B cell (primary cell): Measurements from ENCODE around the gene CARD10. TPM values are rescaled to one million over a fixed set of nuclear protein-coding genes. Genes with fewer than 3 reads are reported as not detected.

Source experiments
- ATAC-seq: fragments of 200-7000 bp; cut with Tn5 transposase; one replicate; pipeline ENCODE4 v1.10.0; 2021; ENCODE audit warnings: low read depth, mild to moderate bottlenecking, moderate number of reproducible peaks, moderate library complexity
- CTCF ChIA-PET: fragments of 350-600 bp; sonication (Branson Sonifier 250); formaldehyde crosslinking; loops from one replicate; lab custom pipeline; 2021; ENCODE audit warnings: antibody characterized with exemption, inconsistent platforms; lab: Charles Lee
- POLR2A ChIA-PET: fragments of 350-600 bp; sonication (Branson Sonifier 250); formaldehyde crosslinking; loops from one replicate; lab custom pipeline; 2021; ENCODE audit warnings: antibody characterized with exemption; lab: Charles Lee
- DNase-seq: peaks from one replicate; pipeline ENCODE4 v3.0.0; 2013
- H2AFZ ChIP-seq: 2 replicates; pipeline ENCODE4 v1.6.1; 2012; ENCODE audit warnings: mild to moderate bottlenecking, low read depth, low read length; ENCODE audit not compliant: insufficient read depth, poor library complexity, severe bottlenecking
- H3K27ac ChIP-seq, 2 donors: 1 replicate in 1 of 2; 2 replicates in 1 of 2; pipeline ENCODE4 v1.5.1; 2012 to 2013; ENCODE audit warnings: low read length in 2 of 2, mild to moderate bottlenecking in 2 of 2, moderate library complexity in 1 of 2
- H3K27me3 ChIP-seq, 4 experiments: fragments of 200-600 bp in 1 of 4; sonication (generic) in 1 of 4; replicated peaks in 1 of 4; 1 replicate in 2 of 4; 2 replicates in 2 of 4; pipeline versions ENCODE4 v1.6.1 to v1.7.0; 2013 to 2016; ENCODE audit warnings: low read length in 3 of 4, mild to moderate bottlenecking in 2 of 4, mixed read lengths in 1 of 4, moderate library complexity in 1 of 4; ENCODE audit not compliant: insufficient read depth in 4 of 4, control insufficient read depth in 3 of 4; ENCODE audit errors: control extremely low read depth in 1 of 4
- H3K36me3 ChIP-seq, 2 experiments: replicated peaks in 1 of 2; 1 replicate in 1 of 2; 2 replicates in 1 of 2; pipeline versions ENCODE4 v1.6.1 to v1.7.1; 2013; ENCODE audit warnings: low read length in 1 of 2; ENCODE audit not compliant: insufficient read depth in 2 of 2, control insufficient read depth in 1 of 2; ENCODE audit errors: control extremely low read depth in 1 of 2, extremely low read depth in 1 of 2
- H3K4me1 ChIP-seq, 2 donors: fragments of 200-600 bp in 1 of 2; sonication (generic) in 1 of 2; 1 replicate in 1 of 2; 2 replicates in 1 of 2; pipeline versions ENCODE4 v1.5.1 to v1.6.1; 2013 to 2017; ENCODE audit warnings: low read length in 2 of 2; ENCODE audit not compliant: control insufficient read depth in 2 of 2, insufficient read depth in 2 of 2
- H3K4me2 ChIP-seq: replicated peaks from 2 replicates; pipeline ENCODE3; 2012; ENCODE audit warnings: mild to moderate bottlenecking, low read depth, low read length; ENCODE audit not compliant: poor library complexity, severe bottlenecking
- H3K4me3 ChIP-seq, 5 experiments: fragments of 200-600 bp in 1 of 5; sonication (generic) in 1 of 5; 1 replicate in 3 of 5; 2 replicates in 2 of 5; pipeline versions ENCODE4 v1.5.1 to v1.7.0; 2011 to 2016; ENCODE audit warnings: low read length in 4 of 5, mild to moderate bottlenecking in 4 of 5, low read depth in 2 of 5, control low read depth in 1 of 5, moderate library complexity in 1 of 5; ENCODE audit not compliant: insufficient read depth in 1 of 5; ENCODE audit errors: control extremely low read depth in 1 of 5, extremely low read depth in 1 of 5
- H3K79me2 ChIP-seq: fragments of 200-600 bp; sonication (generic); one replicate; pipeline ENCODE4 v1.6.0; 2016; ENCODE audit warnings: low read length; ENCODE audit not compliant: control insufficient read depth, insufficient read depth
- H3K9ac ChIP-seq: fragments of 200-600 bp; sonication (generic); 2 replicates; pipeline ENCODE4 v1.6.1; 2017; ENCODE audit warnings: mild to moderate bottlenecking, low read length, moderate library complexity
- H3K9me3 ChIP-seq, 3 donors: one replicate each; pipeline versions ENCODE4 v1.6.1 to v1.7.1; 2013; ENCODE audit warnings: low read length in 2 of 3; ENCODE audit not compliant: control insufficient read depth in 2 of 3, insufficient read depth in 1 of 3; ENCODE audit errors: control extremely low read depth in 1 of 3
- H4K20me1 ChIP-seq: 2 replicates; pipeline ENCODE4 v1.6.0; 2012; ENCODE audit warnings: mild to moderate bottlenecking, low read length; ENCODE audit not compliant: insufficient read depth, control insufficient read depth, poor library complexity, severe bottlenecking
- H3K27ac Mint-ChIP-seq: one replicate; pipeline ENCODE4 v1.8.0; 2021; ENCODE audit warnings: mixed read lengths
- H3K27me3 Mint-ChIP-seq: one replicate; pipeline ENCODE4 v1.8.0; 2021; ENCODE audit warnings: mixed read lengths
- H3K4me1 Mint-ChIP-seq: one replicate; pipeline ENCODE4 v1.8.0; 2021; ENCODE audit warnings: mixed read lengths
- H3K4me3 Mint-ChIP-seq: one replicate; pipeline ENCODE4 v1.8.0; 2021; ENCODE audit warnings: mixed read lengths
- H3K9me3 Mint-ChIP-seq: one replicate; pipeline ENCODE4 v1.8.0; 2022; ENCODE audit warnings: mixed read lengths; ENCODE audit not compliant: insufficient read depth
- EZH2 ChIP-seq: IDR thresholded peaks from 2 replicates; pipeline ENCODE4 v1.6.1; 2012; ENCODE audit warnings: borderline replicate concordance, low read depth, mild to moderate bottlenecking, moderate library complexity, low read length; ENCODE audit not compliant: insufficient read depth, poor library complexity, severe bottlenecking
- WGBS: methylation state at CpG from one replicate; pipeline ENCODE4 v1.1.5; 2013; ENCODE audit warnings: missing lambda C conversion rate; ENCODE audit not compliant: insufficient coverage; 5-methylcytosine and 5-hydroxymethylcytosine counted together
- intact Hi-C: fragments of 100-400 bp; cut with micrococcal nuclease; formaldehyde crosslinking; loops from one replicate; pipeline ENCODE4 v1.10.0; 2022
- polyA plus RNA-seq: library from polyadenylated mRNA; depleted of rRNA; stranded (reverse); fragments of >200 nt; gene quantifications from 2 replicates; pipeline ENCODE4 v1.2.3, GENCODE V29; 2012
- total RNA-seq, 2 donors: library from RNA; stranded (reverse); fragments of 120-200 nt in 1 of 2; gene quantifications; 1 replicate in 1 of 2; 2 replicates in 1 of 2; pipeline versions ENCODE4 v1.2.3 to v1.2.4, GENCODE V29; 2013 to 2022
- TF ChIP-seq, protein P1 (sequence below): fragments of 200-600 bp; IDR thresholded peaks from one replicate; pipeline ENCODE4 v1.8.0; 2022; ENCODE audit warnings: antibody characterized with exemption, mild to moderate bottlenecking

Gene CARD10
- total and polyA plus RNA-seq, 2 donors (not counting 1 experiment from before 2014, with no cell fraction given), result not detected

DNA sequence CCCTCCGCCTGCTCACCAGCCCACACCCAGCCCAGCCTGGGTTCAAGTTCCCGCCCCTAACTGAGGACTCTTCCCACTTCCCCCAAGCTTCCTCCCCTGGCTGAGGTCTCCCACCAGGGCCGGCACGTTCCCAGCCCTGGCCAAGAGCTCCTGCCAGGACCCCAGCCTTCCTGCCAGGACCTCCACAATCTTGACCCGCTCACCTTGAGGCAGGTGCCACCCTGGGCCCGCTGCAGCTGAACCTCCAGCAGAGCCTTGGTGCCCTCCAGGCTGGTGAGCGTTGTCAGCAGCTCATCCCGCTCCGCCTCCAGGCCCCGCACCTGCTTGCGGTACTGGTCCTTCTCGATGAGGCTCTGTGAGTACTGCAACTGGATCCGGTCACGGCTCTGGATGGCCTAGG lies 13.2 kb downstream of the CARD10 start:
- no peak overlapping the region for H3K4me2 ChIP-seq
- peaks cover 9% of the 10 kb centered on the region for H3K27me3 Mint-ChIP-seq
- DNase-seq, result no peak
- intact Hi-C loops, result no loop called here
- H3K4me1 ChIP-seq, result no peaks in the 10 kb centered on the region
- no peak overlapping the region for H3K4me3 Mint-ChIP-seq
- CTCF ChIA-PET, result interaction anchor here (1.2 to 3.3 kb wide), 2 partner anchors 34 to 189 kb away, joined by 3 to 12 read pairs; no protein-coding TSS in a partner anchor
- no peaks in the 10 kb centered on the region for H4K20me1 ChIP-seq
- POLR2A ChIA-PET, result no interaction called here
- no peaks in the 10 kb centered on the region for H3K9me3 ChIP-seq
- no peak for ATAC-seq
- no peak overlapping the region for H3K27ac ChIP-seq
- H3K27me3 ChIP-seq, result peaks cover 0 to 11% (median 0%) of the 10 kb centered on the region in 4 experiments
- no peaks in the 10 kb centered on the region for H3K4me1 Mint-ChIP-seq
- H3K79me2 ChIP-seq, result no peaks in the 10 kb centered on the region
- no peaks in the 10 kb centered on the region for H3K36me3 ChIP-seq
- no peak for TF ChIP-seq EZH2
- TF ChIP-seq, protein P1, sequence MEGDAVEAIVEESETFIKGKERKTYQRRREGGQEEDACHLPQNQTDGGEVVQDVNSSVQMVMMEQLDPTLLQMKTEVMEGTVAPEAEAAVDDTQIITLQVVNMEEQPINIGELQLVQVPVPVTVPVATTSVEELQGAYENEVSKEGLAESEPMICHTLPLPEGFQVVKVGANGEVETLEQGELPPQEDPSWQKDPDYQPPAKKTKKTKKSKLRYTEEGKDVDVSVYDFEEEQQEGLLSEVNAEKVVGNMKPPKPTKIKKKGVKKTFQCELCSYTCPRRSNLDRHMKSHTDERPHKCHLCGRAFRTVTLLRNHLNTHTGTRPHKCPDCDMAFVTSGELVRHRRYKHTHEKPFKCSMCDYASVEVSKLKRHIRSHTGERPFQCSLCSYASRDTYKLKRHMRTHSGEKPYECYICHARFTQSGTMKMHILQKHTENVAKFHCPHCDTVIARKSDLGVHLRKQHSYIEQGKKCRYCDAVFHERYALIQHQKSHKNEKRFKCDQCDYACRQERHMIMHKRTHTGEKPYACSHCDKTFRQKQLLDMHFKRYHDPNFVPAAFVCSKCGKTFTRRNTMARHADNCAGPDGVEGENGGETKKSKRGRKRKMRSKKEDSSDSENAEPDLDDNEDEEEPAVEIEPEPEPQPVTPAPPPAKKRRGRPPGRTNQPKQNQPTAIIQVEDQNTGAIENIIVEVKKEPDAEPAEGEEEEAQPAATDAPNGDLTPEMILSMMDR, result no peak
- H3K9me3 Mint-ChIP-seq, result no peaks in the 10 kb centered on the region
- 89% methylated on average over 14 of the region's 14 CpGs for WGBS
- H3K4me3 ChIP-seq, result no peak overlapping the region
- no peak overlapping the region for H2AFZ ChIP-seq
- H3K27ac Mint-ChIP-seq, result no peak overlapping the region
- H3K9ac ChIP-seq, result no peak overlapping the region

DNA sequence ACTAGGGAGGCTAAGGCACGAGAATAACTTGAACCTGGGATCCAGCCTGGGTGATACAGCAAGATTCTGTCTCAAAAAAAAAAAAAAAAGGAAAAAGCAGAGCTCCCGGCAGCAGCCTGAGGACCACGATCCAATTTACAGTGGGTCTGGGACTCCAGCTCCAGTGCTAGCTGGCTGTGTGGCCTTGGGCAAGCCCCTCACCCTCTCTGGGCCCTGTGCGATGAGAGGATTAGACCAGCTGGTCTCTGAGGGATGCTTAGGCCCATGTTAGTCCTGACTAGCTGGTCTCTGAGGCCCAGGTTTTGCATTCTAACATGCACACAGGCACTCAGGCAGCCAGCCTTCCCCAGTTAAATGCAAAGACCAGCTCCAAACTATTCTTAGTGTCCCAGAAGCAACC lies 13.7 kb downstream of the CARD10 start:
- Histone ChIP-seq H3K9ac (no peak overlapping the region), H2AFZ (no peak overlapping the region), H3K27me3 (peaks cover 0 to 14% (median under 1%) of the 10 kb centered on the region in 4 experiments), H3K4me2 (no peak overlapping the region), H3K27ac (no peak overlapping the region), H3K4me3 (no peak overlapping the region), H3K79me2 (no peaks in the 10 kb centered on the region), H4K20me1 (no peaks in the 10 kb centered on the region), H3K9me3 (no peaks in the 10 kb centered on the region), H3K4me1 (no peaks in the 10 kb centered on the region), H3K36me3 (no peaks in the 10 kb centered on the region)
- Mint-ChIP-seq H3K4me1 (no peaks in the 10 kb centered on the region), H3K4me3 (no peak overlapping the region), H3K27ac (no peak overlapping the region), H3K27me3 (peaks cover 13% of the 10 kb centered on the region), H3K9me3 (no peaks in the 10 kb centered on the region)
- ChIA-PET POLR2A (no interaction called here), CTCF (interaction anchor here (0.7 to 3.3 kb wide), 3 partner anchors 33 to 946 kb away, joined by 3 to 12 read pairs (median 3); no protein-coding TSS in a partner anchor)
- 90% methylated on average over 3 of the region's 4 CpGs for WGBS
- intact Hi-C loops, result no loop called here
- DNase-seq (no peak), ATAC-seq (no peak)
- TF ChIP-seq, protein P1, result no peak
- no peak for TF ChIP-seq EZH2
